Heart left ventricle (tissue), 13 donors: Measurements from ENCODE around the gene SPATA12.

Experiments
- CTCF ChIP-seq, 12 donors: fragments of 200-600 bp; sonication (generic) in 4 of 12; IDR thresholded peaks; one replicate each; pipeline versions ENCODE4 v1.5.0 to v1.8.0; 2018 to 2022; ENCODE audit warnings: antibody characterized with exemption in 12 of 12, mild to moderate bottlenecking in 5 of 12
- POLR2A ChIP-seq, 2 donors: fragments of 450-650 bp; IDR thresholded peaks; one replicate each; pipeline ENCODE4 v1.6.1; 2017; ENCODE audit warnings: antibody characterized with exemption in 2 of 2, mild to moderate bottlenecking in 2 of 2, moderate library complexity in 2 of 2
- donor health status: ischemic (EF 13 %, LVEDD 7.1; RV severe dilation, severe dysfunction).
- donor health status: DM: no; HTN: yes; CAD: no.
- donor health status: DM: no; HTN: no; CAD: no.
- donor health status: ischemic (EF 25% LVEDD 6.9; RV normal size, moderate dysfunction).
- donor health status: ischemic (EF 25% LVEDD 5.7; RV mildly dilated, moderate dysfunction).
- donor health status: ischemic (EF 35%, LVEDD 5.7; RV mildly dilated, moderate dysfunction).
- donor health status: nonischemic (EF 11% LVEDD 7.7; RV severe dilation, severe dysfunction).
- donor health status: DM: yes; HTN: yes; CAD: no.
- donor health status: PGD.
- donor health status: ischemic (EF 29% LVEDD 5.4; RV normal size, mild dysfunction).
- donor health status: nonischemic (EF 23%, LVEDD 6.1; RV moderate dilation, normal function).

- no peak for TF ChIP-seq CTCF (IDR thresholded peaks at IDR 0.05)
- no peak for TF ChIP-seq POLR2A (IDR thresholded peaks at IDR 0.05)
These were observed 50.3 kb downstream of the SPATA12 start for GRCh38 chr3:57110798-57111197.
